Stimulated activated CD8-positive, alpha-beta memory T cell treated with anti-CD3 and anti-CD28 coated beads, Interleukin-7, amount 100 ng/mL, for 1 hour (primary cell): Measurements from ENCODE around the gene BCL2A1.
"Not testable (repeated sequence)": the region's sequence is repeated elsewhere in the genome, so short reads cannot be mapped to it uniquely, and the experiment has no call there.

Experiments
- DNase-seq, 2 donors: peaks; one replicate each; pipeline ENCODE4 v3.0.0-alpha.2; 2020; ENCODE audit warnings: low read depth in 2 of 2

BCL2A1 gene

DNA sequence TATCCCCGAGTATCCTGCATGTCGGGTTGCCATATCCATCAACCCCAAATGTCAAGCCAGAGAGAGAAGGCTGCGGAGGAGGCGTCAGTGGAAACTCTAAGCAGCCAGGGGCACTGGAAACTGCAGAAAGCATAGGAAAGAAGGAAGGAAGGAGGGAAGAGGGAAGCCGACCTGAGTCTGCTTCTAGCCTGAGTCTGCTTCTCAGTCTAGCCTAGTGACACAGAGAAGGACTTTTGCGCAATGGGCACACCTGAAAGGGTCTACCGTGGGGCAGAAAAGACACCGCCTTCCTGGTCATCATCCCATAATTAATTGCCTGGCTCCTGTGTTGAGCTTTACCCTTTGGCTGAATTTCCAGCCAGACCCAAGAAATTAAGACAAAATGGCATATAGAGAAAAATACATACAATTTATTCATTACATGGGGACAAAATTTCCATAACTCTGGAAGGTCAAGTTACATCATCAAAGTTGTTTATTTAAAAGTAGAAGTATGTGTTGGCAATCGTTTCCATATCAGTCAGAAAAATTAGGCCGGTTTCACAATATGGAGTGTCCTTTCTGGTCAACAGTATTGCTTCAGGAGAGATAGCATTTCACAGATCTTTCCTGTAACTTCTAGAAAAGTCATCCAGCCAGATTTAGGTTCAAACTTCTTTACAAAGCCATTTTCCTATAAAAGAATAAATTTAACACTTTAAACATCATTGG lies 10.3 kb downstream of the BCL2A1 start:
- DNase-seq = no peak

DNA sequence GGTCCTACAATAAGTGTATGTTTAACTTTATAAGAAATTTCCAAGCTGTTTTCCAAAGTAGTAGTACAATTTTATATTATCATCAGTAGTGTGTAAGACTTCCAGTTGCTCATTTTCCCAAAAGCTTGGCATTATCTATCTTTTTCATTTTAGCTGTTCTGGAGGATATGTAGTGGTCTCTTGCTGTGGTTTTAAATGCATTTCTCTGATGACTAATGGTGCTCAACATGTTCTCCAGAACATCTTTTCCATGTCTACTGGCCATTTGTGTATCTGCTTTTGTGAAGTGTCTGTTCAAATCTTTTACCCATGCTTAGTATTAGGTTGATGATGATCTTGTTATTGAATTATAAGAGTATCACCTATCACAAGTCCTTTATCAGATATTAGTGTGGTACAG lies 13.3 kb downstream of the BCL2A1 start:
- DNase-seq = no peak

DNA sequence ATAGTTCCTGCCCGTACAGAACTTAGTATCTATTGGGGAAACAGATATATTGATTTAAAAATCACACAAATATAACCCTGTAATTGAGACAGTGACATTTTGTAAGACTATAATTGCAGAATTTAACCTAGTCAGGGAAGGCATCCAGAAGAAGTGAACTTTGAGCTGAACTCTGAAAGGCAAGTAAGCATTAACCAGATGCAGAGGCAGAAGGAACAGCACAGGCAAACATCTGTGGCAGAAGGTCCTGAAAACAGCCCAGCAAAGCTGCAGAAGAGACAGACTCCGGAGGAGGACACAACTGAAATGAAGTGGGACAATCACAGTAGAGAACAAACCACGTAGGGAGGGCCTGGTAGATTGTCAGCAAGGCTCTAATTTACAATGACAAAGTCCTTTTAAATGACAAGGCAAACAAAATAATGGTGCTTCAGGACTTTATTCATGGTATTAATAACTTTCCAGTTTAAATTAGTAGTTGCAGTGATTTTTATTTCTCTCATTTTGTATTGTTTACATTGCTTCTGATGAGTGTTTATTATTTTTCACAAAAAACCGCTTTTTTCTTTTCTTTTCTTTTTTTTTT lies 14.5 kb downstream of the BCL2A1 start:
- DNase-seq = no peak

DNA sequence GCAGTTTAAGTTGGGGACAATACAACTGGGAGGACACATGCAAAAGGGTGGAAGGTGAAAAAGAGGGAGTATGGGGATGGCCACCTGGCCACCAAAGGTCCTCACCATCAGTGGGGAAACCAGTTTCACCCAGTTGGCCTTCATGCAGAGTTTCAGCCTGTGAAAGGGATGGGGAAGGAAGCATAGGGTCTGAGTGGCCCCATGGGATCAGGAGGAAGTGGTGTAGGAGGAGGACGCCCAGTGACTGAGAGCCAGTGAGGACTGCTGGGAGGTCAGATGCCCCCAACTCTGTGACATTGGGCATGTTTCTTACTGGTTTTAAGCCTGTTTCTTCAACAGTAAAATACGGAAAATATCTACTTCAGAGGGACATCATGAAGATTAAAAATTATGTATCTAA lies 16.3 kb downstream of the BCL2A1 start:
- DNase-seq = no peak

DNA sequence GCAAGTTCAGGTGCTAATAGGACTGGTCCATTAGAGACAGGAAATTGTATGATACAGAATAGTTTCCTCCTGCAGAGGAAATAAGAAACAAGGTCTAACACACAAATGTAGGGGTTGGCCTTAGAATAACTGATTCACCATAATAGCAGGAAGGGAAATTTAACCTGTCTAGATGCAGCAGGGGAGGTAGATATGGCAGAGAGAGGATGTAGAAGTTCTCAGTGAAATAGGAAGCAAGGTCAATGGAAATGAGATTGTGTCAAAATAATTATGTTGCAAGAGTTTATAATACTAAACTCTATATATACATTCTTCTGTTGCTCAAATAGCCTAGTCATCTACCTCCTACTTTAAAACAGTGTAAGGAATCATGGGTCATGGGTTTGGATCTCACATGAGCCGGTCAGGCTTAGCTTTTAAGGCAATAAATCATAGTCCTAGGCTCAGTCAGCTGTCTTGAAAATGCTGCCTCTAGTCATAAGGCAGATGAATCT lies 17.0 kb downstream of the BCL2A1 start:
- DNase-seq = no peak

DNA sequence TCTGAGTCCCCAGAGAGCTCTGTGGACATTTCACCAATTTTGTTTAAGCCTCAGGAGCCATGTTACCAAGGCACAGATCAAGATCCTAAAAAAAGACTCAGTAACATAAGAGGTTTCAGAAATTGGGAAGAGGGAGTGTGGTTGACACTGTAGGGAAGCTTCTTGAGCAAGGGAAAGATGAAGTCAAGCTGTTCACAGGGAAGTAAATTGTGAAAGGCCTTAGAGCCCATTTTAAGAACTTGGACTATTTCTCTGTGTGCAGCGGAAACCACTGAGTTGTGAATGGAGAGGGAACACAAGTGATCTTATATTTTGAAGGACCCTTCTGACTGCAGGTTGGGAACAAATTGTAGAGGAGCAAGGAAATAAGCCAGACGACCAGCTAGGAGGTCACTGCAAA lies 18.7 kb downstream of the BCL2A1 start:
- DNase-seq = no peak

DNA sequence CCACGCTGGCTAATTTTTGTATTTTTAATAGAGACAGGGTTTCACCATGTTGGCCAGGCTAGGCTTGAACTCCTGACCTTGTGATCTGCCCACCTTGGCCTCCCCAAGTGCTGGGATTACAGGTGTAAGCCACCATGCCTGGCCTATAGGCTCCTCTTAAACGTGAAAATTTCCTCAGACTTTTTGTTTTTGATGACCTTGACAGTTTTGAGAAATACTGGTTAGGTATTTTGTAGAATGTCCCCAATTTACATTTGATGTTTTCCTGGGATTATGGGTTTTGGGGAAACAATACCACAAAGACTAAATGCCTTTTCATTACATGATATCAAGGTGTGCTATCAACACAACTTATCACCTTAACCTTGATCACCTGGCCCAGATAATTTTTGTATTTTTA lies 20.7 kb downstream of the BCL2A1 start:
- no peak for DNase-seq

DNA sequence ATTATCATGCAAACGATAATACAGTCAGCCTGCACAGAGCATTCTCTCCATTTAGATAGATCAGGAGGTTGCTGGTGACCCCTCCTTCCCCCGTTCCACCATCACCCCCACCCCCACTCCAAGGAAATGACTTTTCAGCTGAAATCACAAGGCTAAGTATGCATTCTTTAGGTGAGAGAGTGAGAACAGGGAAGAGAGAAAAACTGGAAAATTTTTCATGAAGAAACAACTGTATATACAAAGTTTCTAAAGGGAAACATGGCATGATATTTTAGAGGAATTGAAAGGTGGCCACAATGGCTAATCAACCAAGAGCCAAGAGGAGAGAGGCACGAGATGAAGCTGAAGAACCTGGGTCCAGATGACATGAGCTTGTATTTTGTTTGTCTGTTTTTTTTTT lies 22.2 kb downstream of the BCL2A1 start:
- DNase-seq = no peak

DNA sequence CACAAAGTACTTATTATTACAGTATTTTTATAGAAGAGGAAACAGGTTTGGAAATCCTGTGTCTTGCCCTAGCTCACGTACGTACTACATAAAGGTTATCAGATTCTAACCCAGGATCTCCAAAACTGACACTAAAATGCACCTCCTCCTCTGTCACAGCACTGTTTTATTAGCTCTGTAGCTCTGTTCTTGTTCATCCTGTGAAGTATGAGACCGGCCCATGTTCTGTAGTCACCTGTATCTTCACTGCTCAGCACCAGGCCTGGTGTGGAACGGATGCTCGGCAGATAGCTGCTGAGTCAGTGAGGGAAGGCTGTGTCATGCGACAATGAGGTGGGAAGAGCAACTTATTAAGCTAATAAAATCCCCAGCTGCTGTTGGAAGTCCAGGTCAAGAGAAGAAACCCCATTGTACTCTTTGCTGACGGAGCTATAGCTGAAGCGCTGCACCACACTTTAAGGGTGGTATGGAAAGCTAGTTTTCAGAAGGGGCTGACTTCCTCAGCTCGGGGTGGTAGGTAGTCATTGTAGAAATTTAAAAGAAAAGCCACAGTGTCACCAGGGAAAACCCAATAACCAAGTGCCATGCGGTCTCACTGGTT lies 22.8 kb downstream of the BCL2A1 start:
- no peak for DNase-seq

DNA sequence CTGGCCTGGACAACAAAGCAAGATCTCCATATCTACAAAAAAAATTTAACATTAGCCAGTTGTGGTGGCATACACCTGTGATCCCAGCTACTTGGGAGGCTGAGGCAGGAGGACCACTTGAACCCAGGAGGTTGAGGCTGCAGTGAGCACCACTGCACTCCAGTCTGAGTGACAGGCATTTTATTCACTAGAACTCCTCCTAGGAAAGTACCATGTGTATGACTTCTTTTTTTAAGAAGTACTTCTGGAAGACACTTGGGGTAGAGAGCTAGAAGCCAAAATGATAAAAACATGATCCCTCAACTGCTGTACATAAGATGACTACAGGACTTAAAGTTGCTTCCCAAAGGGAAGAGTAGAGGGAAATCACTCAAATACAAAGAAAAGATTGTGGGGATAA lies 24.0 kb downstream of the BCL2A1 start:
- DNase-seq = no peak

DNA sequence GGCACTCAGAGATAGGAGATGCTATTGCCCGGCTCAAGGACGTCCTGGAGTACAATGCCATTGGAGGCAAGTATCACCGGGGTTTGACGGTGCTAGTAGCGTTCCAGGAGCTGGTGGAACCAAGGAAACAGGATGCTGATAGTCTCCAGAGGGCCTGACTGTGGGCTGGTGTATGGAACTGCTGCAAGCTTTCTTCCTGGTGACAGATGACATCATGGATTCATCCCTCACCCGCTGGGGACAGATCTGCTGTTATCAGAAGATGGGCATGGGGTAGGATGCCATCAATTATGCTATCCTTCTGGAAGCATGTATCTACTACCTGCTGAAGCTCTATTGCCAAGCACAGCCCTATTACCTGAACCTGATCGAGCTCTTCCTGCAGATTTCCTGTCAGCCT lies 26.4 kb downstream of the BCL2A1 start:
- no peak for DNase-seq

DNA sequence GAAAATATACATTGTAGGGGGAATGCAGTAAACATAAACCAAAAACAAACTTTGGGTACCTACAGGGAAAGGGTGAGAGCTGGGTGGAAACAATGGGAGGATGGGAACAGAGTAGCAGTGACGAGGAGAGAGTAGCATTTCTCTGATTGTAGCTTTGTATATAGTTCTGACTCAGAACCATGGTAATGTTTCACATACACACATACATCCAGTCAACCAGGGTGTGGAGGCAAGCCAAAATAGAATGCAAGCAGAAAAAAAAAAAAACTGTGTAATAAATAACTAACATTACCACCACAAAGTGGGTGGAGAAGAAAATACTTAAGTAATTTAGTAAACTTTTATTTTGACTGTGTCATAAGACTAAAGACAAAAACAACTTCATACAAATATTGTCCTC lies 27.2 kb downstream of the BCL2A1 start:
- no peak for DNase-seq

DNA sequence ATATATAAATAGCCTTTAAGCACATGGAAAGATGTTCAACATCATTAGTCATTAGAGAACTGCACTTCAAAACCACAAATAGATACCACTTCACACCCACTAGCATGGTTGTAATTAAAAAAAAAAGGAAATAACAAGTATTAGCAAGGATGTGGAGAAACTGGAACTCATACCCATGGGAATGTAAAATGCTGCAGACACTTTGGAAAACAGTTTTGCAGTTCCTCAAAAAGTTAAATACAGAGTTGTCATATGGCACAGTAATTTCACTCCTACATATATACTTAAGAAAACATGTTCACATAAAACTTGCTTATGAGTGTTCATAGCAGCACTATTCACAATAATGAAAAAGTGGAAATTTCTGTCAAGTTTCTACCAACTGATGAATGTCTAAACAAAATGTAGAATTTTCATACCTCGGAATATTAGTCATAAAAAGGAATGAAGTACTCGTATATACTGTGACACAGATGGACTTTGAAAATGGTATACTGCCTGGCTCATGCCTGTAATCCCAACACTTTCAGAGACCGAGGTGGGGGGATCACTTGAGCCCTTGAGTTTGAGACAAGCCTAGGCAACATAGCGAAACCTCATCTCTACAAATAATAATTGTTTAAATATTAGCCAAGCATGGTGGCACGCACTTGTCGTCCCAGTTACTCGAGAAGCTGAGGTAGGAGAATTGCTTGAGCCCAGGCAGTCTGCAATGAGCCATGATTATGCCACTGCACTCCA lies 28.1 kb downstream of the BCL2A1 start:
- DNase-seq = no peak

DNA sequence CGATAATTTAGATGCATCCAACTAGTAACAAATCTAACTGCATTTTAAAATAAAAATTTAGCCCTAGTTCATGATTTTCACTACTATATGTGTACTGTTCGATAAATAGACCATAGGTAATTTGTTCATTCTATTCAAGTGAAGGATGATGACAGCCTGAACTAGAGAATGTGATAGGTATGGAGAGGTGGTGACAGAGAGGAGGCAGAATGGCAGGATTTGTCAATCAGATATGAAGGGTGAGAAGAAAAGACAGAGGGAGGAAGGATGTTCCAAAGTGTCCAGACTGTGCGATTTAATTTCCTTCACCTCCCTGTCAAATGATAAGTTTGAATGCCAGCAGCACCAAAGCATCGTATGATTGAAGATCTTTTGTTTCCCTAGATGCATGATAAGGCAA lies 31.6 kb downstream of the BCL2A1 start:
- no peak for DNase-seq

DNA sequence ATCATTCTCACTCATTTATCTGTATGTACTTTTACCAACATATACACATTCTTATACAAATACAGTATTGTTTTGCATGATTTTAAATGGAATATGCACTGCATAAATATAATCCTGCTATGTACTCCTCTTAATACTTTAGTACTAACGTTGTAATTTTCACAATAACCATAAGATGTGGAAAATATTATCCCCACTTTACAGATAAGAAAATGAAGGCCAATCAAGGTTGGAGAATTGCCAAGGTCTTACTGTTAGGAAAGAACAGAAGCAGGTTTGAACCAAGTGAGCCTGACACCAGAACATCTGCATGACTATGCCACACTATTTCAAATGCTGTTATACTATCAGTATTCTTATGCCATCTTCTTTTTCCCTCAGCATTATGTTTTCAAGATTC lies 32.9 kb downstream of the BCL2A1 start:
- no peak for DNase-seq

DNA sequence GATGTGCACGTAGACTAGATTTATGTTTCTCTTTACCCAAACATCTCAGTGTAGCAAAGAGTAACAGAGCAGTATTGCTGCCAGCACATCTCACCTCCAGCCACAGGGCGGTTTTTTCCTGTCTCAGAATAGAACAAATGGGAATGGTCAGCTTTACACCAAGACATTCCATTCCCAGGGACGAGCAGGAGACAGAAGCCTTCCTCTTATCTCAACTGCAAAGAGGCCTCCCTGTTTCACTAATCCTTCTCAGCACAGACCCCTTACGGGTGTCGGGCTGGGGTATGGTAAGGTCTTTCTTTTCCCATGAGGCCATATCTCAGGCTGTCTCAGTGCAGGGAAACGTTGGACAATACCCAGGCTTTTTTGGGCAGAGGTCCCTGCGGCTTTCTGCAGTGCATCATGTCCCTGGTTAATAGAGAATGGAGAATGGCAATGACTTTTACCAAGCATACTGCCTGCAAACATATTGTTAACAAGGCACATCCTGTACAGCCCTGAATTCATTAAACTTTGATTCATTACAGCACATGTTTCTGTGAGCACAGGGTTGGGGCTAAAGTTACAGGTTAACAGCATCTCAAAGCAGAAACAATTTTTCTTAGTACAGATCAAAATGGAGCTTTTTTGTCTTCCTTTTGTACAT lies 35.3 kb downstream of the BCL2A1 start:
- DNase-seq = not testable (repeated sequence)

DNA sequence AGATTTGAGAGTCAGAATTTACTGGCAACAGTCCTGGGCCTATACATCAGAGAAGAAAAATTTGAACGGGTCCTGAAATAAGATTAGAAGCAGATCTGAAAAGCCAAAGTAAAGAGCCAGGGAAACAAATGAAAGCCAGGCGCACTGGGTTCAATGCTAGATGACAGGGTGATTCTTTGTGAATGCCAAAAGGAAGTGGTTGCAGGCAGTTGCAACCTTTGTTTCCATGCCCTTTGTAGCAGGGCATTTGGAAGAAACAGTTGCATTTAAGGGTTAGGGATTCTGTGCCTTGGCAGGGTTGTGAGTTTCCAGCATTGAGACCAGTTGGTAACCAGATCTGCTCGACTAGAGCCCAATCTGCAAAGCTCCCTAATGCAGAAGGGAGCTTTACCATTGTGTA lies 37.8 kb downstream of the BCL2A1 start:
- DNase-seq = no peak

DNA sequence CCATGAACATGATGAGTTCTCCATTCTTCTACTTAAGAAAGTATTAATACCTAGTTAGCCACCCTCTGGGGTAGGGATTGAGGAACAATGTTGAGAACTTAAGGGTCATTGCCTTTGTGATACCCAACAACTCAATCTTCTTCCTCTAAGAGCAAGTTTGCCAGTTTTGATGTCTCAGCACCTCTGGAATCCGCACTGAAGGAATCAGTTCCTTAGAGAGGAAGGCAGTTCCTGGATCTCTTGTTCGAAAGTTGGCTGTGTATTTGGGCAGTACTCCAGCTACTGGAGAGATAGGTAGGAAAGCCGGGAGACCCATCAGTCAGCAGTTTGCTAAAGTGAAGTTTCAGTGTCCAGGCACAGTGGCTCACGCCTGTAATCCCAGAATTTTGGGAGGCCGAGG lies 38.5 kb downstream of the BCL2A1 start:
- no peak for DNase-seq

DNA sequence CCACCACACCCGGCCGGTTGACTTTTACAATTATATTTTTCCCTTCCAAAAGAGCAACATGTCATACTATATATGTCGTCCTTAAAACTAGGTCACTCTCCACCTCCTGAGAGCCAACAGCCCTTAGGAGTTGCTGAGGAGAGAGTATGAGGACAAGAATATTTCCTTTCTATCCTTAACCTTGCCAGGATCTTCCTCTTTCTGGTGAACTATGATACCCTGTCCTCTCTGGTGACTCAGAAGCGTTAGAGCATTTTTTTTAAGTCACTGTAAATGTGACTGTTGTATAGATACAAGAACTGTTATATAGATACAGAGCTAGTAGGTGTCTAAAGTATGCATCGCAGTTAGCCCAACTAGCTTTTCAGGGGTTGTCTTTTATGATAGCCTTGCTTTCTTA lies 40.5 kb downstream of the BCL2A1 start:
- no peak for DNase-seq

DNA sequence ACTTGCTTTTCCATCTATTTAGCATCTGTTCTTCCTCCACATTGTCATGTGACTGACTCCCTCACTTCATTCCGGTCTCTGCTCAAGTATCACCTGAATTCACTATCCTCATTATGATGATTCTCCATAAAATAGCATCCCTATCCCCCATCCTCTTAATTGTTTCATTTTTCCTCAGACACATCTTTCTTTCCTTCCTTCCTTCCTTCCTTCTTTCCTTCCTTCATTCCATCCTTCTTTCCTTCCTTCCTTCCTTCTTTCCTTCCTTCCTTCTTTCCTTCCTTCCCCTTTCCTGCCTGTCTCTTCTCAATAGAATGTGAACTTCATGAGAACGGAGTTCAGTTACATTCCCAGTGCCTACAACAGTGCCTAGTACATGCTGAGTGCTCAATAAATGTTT lies 41.6 kb downstream of the BCL2A1 start:
- DNase-seq = no peak

DNA sequence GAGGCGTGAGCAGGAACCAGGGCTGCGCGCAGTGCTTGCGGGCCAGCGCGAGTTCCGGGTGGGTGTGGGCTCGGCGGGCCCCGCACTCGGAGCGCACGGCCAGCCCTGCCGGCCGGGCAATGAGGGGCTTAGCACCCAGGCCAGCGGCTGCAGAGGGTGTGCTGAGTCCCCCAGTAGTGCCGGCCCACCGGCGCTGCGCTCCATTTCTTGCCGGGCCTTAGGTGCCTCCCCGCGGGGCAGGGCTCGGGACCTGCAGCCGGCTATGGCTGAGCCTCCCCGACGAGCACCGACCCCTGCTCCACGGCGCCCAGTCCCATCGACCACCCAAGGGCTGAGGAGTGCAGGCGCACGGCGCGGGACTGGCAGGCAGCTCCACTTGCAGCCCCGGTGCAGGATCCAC lies 44.9 kb downstream of the BCL2A1 start:
- not testable (repeated sequence) for DNase-seq

DNA sequence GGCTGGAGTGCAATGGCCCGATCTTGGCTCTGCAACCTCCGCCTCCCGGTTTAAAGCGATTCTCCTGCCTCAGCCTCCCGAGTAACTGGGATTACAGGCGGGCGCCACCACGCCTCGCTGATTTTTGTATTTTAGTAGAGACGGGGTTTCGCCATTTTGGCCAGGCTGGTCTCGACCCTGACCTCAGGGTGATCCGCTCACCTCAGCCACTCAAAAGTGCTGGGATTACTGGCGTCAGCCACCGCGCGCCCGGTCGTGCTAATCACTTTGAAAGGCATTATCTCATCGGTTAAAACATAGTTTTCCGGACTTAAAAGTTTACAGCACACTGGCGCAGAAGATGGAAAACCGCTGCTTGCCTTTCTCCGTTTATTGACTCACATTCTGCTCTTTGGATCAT lies 46.6 kb downstream of the BCL2A1 start:
- DNase-seq = no peak
